Neural cell (in vitro differentiated cells): ENCODE data around the gene CCDC127. TPM values are rescaled to one million over a fixed set of nuclear protein-coding genes. Genes with fewer than 3 reads are reported as not detected.
A peak's percentile ranks its signal among the peaks of the same experiment; 100 is the strongest.
"Not testable (repeated sequence)": the region's sequence is repeated elsewhere in the genome, so short reads cannot be mapped to it uniquely, and the experiment has no call there.

ENCODE experiments used
- H2AFZ ChIP-seq: fragments of 200-600, 300-800 bp; sonication (generic), shearing (Covaris generic); 2 replicates; pipeline ENCODE4 v1.6.0; 2014; ENCODE audit warnings: low read depth, mild to moderate bottlenecking, antibody characterized with exemption, low read length, moderate library complexity
- H3F3A ChIP-seq: fragments of 200-600 bp; shearing (Covaris generic); 2 replicates; pipeline ENCODE4 v1.6.1; 2016; ENCODE audit warnings: mild to moderate bottlenecking, moderate library complexity, mixed read lengths, antibody characterized with exemption, low read length; ENCODE audit not compliant: insufficient read depth, poor library complexity, severe bottlenecking
- H3K27ac ChIP-seq: fragments of 200-600, 300-800 bp; sonication (generic), shearing (Covaris generic); 2 replicates; pipeline ENCODE4 v1.5.1; 2014; ENCODE audit warnings: mild to moderate bottlenecking, low read length, moderate library complexity
- H3K27me3 ChIP-seq: fragments of 300-800, 200-600 bp; sonication (generic), shearing (Covaris generic); 2 replicates; pipeline ENCODE4 v1.6.0; 2014; ENCODE audit warnings: mild to moderate bottlenecking, low read depth, low read length, moderate library complexity; ENCODE audit not compliant: insufficient read depth
- H3K36me3 ChIP-seq: fragments of 300-800, 200-600 bp; sonication (generic), shearing (Covaris generic); 2 replicates; pipeline ENCODE4 v1.5.1; 2014; ENCODE audit warnings: mild to moderate bottlenecking, antibody characterized with exemption, low read length, moderate library complexity; ENCODE audit not compliant: insufficient read depth
- H3K4me2 ChIP-seq: fragments of 300-800, 200-600 bp; sonication (generic), shearing (Covaris generic); 2 replicates; pipeline ENCODE4 v1.6.0; 2014; ENCODE audit warnings: mild to moderate bottlenecking, low read length
- H3K4me3 ChIP-seq: fragments of 300-800, 200-600 bp; sonication (generic), shearing (Covaris generic); 2 replicates; pipeline ENCODE4 v1.5.1; 2014; ENCODE audit warnings: mild to moderate bottlenecking, low read length, moderate library complexity
- H3K79me2 ChIP-seq: fragments of 200-600 bp; shearing (Covaris generic); replicated peaks from 2 replicates; pipeline ENCODE4 v1.6.0; 2014; ENCODE audit warnings: mild to moderate bottlenecking, low read length, moderate library complexity; ENCODE audit not compliant: insufficient read depth
- H3K9ac ChIP-seq: fragments of 300-800, 200-600 bp; sonication (generic), shearing (Covaris generic); 2 replicates; pipeline ENCODE4 v1.6.1; 2016; ENCODE audit warnings: mild to moderate bottlenecking, low read length, mixed read lengths
- H3K9me2 ChIP-seq: fragments of 200-600 bp; shearing (Covaris generic); 2 replicates; pipeline ENCODE4 v1.6.1; 2016; ENCODE audit warnings: mild to moderate bottlenecking, low read length, mixed read lengths; ENCODE audit not compliant: insufficient read depth
- H3K9me3 ChIP-seq: fragments of 200-600, 300-800 bp; sonication (generic), shearing (Covaris generic); 2 replicates; pipeline ENCODE4 v1.6.1; 2016; ENCODE audit warnings: mild to moderate bottlenecking, mixed run types, low read length, moderate library complexity, mixed read lengths
- H4K20me1 ChIP-seq: fragments of 200-600 bp; shearing (Covaris generic); 2 replicates; pipeline ENCODE4 v1.6.1; 2016; ENCODE audit warnings: mild to moderate bottlenecking, mixed run types; ENCODE audit not compliant: insufficient read depth
- CTCF ChIP-seq: fragments of 450-650 bp; IDR thresholded peaks from 2 replicates; pipeline ENCODE4 v1.5.1; 2014; ENCODE audit warnings: antibody characterized with exemption, mild to moderate bottlenecking, moderate library complexity; ENCODE audit not compliant: poor library complexity, severe bottlenecking
- EP300 ChIP-seq: fragments of 450-650 bp; conservative IDR thresholded peaks from 2 replicates; pipeline ENCODE4 v1.6.1; 2014; ENCODE audit warnings: antibody characterized with exemption, mild to moderate bottlenecking, moderate library complexity; ENCODE audit not compliant: poor library complexity, severe bottlenecking
- EZH2 ChIP-seq: fragments of 200-600, 300-800 bp; shearing (Covaris generic), sonication (generic); IDR thresholded peaks from 2 replicates; pipeline ENCODE4 v1.6.1; 2014; ENCODE audit warnings: antibody characterized with exemption, low read length, borderline replicate concordance, mild to moderate bottlenecking; ENCODE audit not compliant: insufficient read depth, poor library complexity, severe bottlenecking
- MXI1 ChIP-seq: fragments of 450-650 bp; conservative IDR thresholded peaks from 2 replicates; pipeline ENCODE4 v1.6.1; 2014; ENCODE audit warnings: antibody characterized with exemption, mild to moderate bottlenecking; ENCODE audit not compliant: poor library complexity, severe bottlenecking
- POLR2AphosphoS5 ChIP-seq: IDR thresholded peaks from 2 replicates; pipeline ENCODE4 v1.6.1; 2012
- RAD21 ChIP-seq: fragments of 450-650 bp; conservative IDR thresholded peaks from 2 replicates; pipeline ENCODE4 v1.6.1; 2014; ENCODE audit warnings: antibody characterized with exemption, mild to moderate bottlenecking, moderate library complexity
- REST ChIP-seq: IDR thresholded peaks from 2 replicates; pipeline ENCODE4 v1.6.1; 2012; ENCODE audit warnings: borderline replicate concordance
- SMC3 ChIP-seq: fragments of 450-650 bp; conservative IDR thresholded peaks from 2 replicates; pipeline ENCODE4 v1.6.1; 2014; ENCODE audit warnings: antibody characterized with exemption, mild to moderate bottlenecking, moderate library complexity; ENCODE audit not compliant: poor library complexity
- TAF1 ChIP-seq: IDR thresholded peaks from 2 replicates; pipeline ENCODE4 v1.6.1; 2012; ENCODE audit warnings: low read depth
- polyA minus RNA-seq: library from RNA; depleted of rRNA, polyadenylated mRNA; stranded (reverse); fragments of >200 nt; gene quantifications from 2 replicates; pipeline ENCODE4 v1.2.3, GENCODE V29; 2014
- polyA plus RNA-seq: library from polyadenylated mRNA; depleted of rRNA; stranded (reverse); fragments of >200 nt; gene quantifications from 2 replicates; pipeline ENCODE4 v1.2.3, GENCODE V29; 2014

The CCDC127 gene
- 5.2 and 5.4 TPM in 2 replicates for polyA plus RNA-seq
- polyA minus RNA-seq = 11.7 and 12.0 TPM in 2 replicates

- peak within 1 kb of the TSS; percentile 80 for H3K9ac ChIP-seq
- not testable (repeated sequence) for H3K9me2 ChIP-seq, H3K9me3 ChIP-seq, H3K36me3 ChIP-seq, H3F3A ChIP-seq, H4K20me1 ChIP-seq, H3K27me3 ChIP-seq
- H3K27ac ChIP-seq = peak within 1 kb of the TSS; percentile 76
- H3K4me2 ChIP-seq = peak within 1 kb of the TSS; percentile 76
- TF ChIP-seq SMC3 (peak; percentile 37), MXI1 (peak; percentile 70), TAF1 (peak; percentile 26), POLR2AphosphoS5 (peak; percentile 92), CTCF (peak; percentile 76), EP300 (peak; percentile 25)
- H3K79me2 ChIP-seq = peaks cover 39% of the 10 kb centered on the region
- peak within 1 kb of the TSS; percentile 94 for H3K4me3 ChIP-seq
- H2AFZ ChIP-seq = peak within 1 kb of the TSS; percentile 76
Measured at GRCh38 chr5:217494-218456, at the start of gene CCDC127, which contains the start of gene SDHA. CCDC127 (minus strand) TSS chr5:218153; CDS start chr5:216849, 1,304 bp downstream. SDHA (plus strand) TSS chr5:218320; CDS start chr5:218356, 36 bp downstream.

GRCh38 chr5:267716-268115 is 49.8 kb upstream of the CCDC127 start:
- H3K4me3 ChIP-seq = no peak overlapping the region
- no peaks in the 10 kb centered on the region for H3K79me2 ChIP-seq
- H3K9me3 ChIP-seq = no peaks in the 10 kb centered on the region
- H3K27ac ChIP-seq = no peak overlapping the region
- no peaks in the 10 kb centered on the region for H3F3A ChIP-seq
- H2AFZ ChIP-seq = no peak overlapping the region
- H3K9ac ChIP-seq = no peak overlapping the region
- peaks cover 6% of the 10 kb centered on the region for H3K36me3 ChIP-seq
- H4K20me1 ChIP-seq = no peaks in the 10 kb centered on the region
- TF ChIP-seq TAF1 = no peak
- no peak for TF ChIP-seq CTCF
- no peak for TF ChIP-seq MXI1
- no peak for TF ChIP-seq RAD21
- no peak for TF ChIP-seq EZH2
- TF ChIP-seq EP300 = no peak
- no peak for TF ChIP-seq REST
- TF ChIP-seq POLR2AphosphoS5 = no peak
- no peak for TF ChIP-seq SMC3
- no peak overlapping the region for H3K4me2 ChIP-seq
- no peaks in the 10 kb centered on the region for H3K9me2 ChIP-seq
- no peaks in the 10 kb centered on the region for H3K27me3 ChIP-seq

GRCh38 chr5:266311-267026 is 48.5 kb upstream of the CCDC127 start:
- not testable (repeated sequence) for H2AFZ ChIP-seq, H3K4me2 ChIP-seq, H3K36me3 ChIP-seq, H3F3A ChIP-seq, H3K27ac ChIP-seq, H3K9ac ChIP-seq, H3K4me3 ChIP-seq, H3K9me2 ChIP-seq, H3K9me3 ChIP-seq, H4K20me1 ChIP-seq, H3K79me2 ChIP-seq, H3K27me3 ChIP-seq
